WTC11 (cell line): ENCODE results near the gene CHST13. TPM values are rescaled to one million over a fixed set of nuclear protein-coding genes. Genes with fewer than 3 reads are reported as not detected.

ENCODE experiments used
- ATAC-seq: fragments of 200-7000 bp; cut with Tn5 transposase; 2 replicates; pipeline ENCODE4 v1.10.0; 2021; ENCODE audit warnings: mild to moderate bottlenecking, moderate library complexity
- CTCF ChIA-PET: fragments of 300-600 bp; sonication (Branson Sonifier 250); formaldehyde crosslinking; loops from one replicate; lab custom pipeline; 2021; ENCODE audit warnings: antibody characterized with exemption; lab: Charles Lee
- POLR2A ChIA-PET: fragments of 350-600 bp; sonication (Branson Sonifier 250); formaldehyde crosslinking; loops from one replicate; lab custom pipeline; 2021; ENCODE audit warnings: antibody characterized with exemption; lab: Charles Lee
- DNase-seq: peaks from one replicate; pipeline ENCODE4 v3.0.0; 2021; ENCODE audit warnings: low spot score
- H3K27ac Mint-ChIP-seq: 2 replicates; pipeline ENCODE4 v1.8.0; 2021; ENCODE audit warnings: mixed read lengths
- H3K27me3 Mint-ChIP-seq: 2 replicates; pipeline ENCODE4 v1.8.0; 2021; ENCODE audit warnings: low read depth, mild to moderate bottlenecking, moderate library complexity, mixed read lengths
- H3K36me3 Mint-ChIP-seq: 2 replicates; pipeline ENCODE4 v1.8.0; 2021; ENCODE audit warnings: mixed read lengths
- H3K4me1 Mint-ChIP-seq: 2 replicates; pipeline ENCODE4 v1.8.0; 2022; ENCODE audit warnings: mixed read lengths
- H3K4me3 Mint-ChIP-seq: 2 replicates; pipeline ENCODE4 v1.8.0; 2021; ENCODE audit warnings: mild to moderate bottlenecking, moderate library complexity, mixed read lengths
- H3K9me3 Mint-ChIP-seq: 2 replicates; pipeline ENCODE4 v1.8.0; 2021; ENCODE audit warnings: mixed read lengths
- CREB1 ChIP-seq: sonication (generic); formaldehyde crosslinking; IDR thresholded peaks from 2 replicates; pipeline ENCODE4 v1.8.0; 2023; ENCODE audit warnings: mild to moderate bottlenecking, missing genetic modification reagents
- ETV6 ChIP-seq: sonication (generic); formaldehyde crosslinking; IDR thresholded peaks from 2 replicates; pipeline ENCODE4 v1.8.1; 2022; ENCODE audit warnings: mild to moderate bottlenecking, missing genetic modification reagents
- IRF2 ChIP-seq: sonication (generic); formaldehyde crosslinking; IDR thresholded peaks from 2 replicates; pipeline ENCODE4 v1.8.0; 2022; ENCODE audit warnings: low read depth, missing genetic modification reagents, borderline replicate concordance
- JUN ChIP-seq: sonication (generic); formaldehyde crosslinking; IDR thresholded peaks from 2 replicates; pipeline ENCODE4 v1.8.0; 2023; ENCODE audit warnings: mild to moderate bottlenecking, missing genetic modification reagents
- NFE2L1 ChIP-seq: sonication (generic); formaldehyde crosslinking; IDR thresholded peaks from 2 replicates; pipeline ENCODE4 v1.8.1; 2023; ENCODE audit warnings: missing genetic modification reagents
- SOX15 ChIP-seq: fragments of 250-450 bp; sonication (Bioruptor Pico); IDR thresholded peaks from 2 replicates; pipeline ENCODE4 v1.9.0; 2021; ENCODE audit warnings: mild to moderate bottlenecking
- TCF7 ChIP-seq: sonication (generic); formaldehyde crosslinking; IDR thresholded peaks from 2 replicates; pipeline ENCODE4 v1.8.0; 2022; ENCODE audit warnings: mild to moderate bottlenecking, low read depth, missing genetic modification reagents, moderate library complexity
- ZNF138 ChIP-seq: sonication (generic); formaldehyde crosslinking; conservative IDR thresholded peaks from 2 replicates; pipeline ENCODE4 v1.8.1; 2022; ENCODE audit warnings: mild to moderate bottlenecking, moderate library complexity, missing genetic modification reagents
- ZNF219 ChIP-seq: sonication (generic); formaldehyde crosslinking; IDR thresholded peaks from 2 replicates; pipeline ENCODE4 v1.8.0; 2023; ENCODE audit warnings: missing genetic modification reagents, mild to moderate bottlenecking, borderline replicate concordance
- ZNF263 ChIP-seq: sonication (generic); formaldehyde crosslinking; IDR thresholded peaks from 2 replicates; pipeline ENCODE4 v1.8.1; 2022; ENCODE audit warnings: low read depth, mild to moderate bottlenecking, moderate library complexity, missing genetic modification reagents
- total RNA-seq: library from RNA; stranded (reverse); gene quantifications from 3 replicates; pipeline ENCODE4 v1.2.3, GENCODE V29; 2021
- TF ChIP-seq, protein P1 (sequence below): sonication (generic); formaldehyde crosslinking; IDR thresholded peaks from 2 replicates; pipeline ENCODE4 v1.8.0; 2022; ENCODE audit warnings: mild to moderate bottlenecking, missing genetic modification reagents
- TF ChIP-seq, protein P2 (sequence below): sonication (generic); formaldehyde crosslinking; IDR thresholded peaks from 2 replicates; pipeline ENCODE4 v1.8.0; 2023; ENCODE audit warnings: mild to moderate bottlenecking, missing genetic modification reagents
- TF ChIP-seq, protein P3 (sequence below): fragments of 250-450 bp; sonication (Bioruptor Pico); conservative IDR thresholded peaks from 2 replicates; pipeline ENCODE4 v1.9.0; 2021; ENCODE audit warnings: mild to moderate bottlenecking
- TF ChIP-seq, protein P4 (sequence below): sonication (generic); formaldehyde crosslinking; IDR thresholded peaks from 2 replicates; pipeline ENCODE4 v1.8.1; 2023; ENCODE audit warnings: mild to moderate bottlenecking, moderate library complexity, missing genetic modification reagents

Gene CHST13
- total RNA-seq, 1 experiment from 2014 or later, result 4.1 TPM

DNA sequence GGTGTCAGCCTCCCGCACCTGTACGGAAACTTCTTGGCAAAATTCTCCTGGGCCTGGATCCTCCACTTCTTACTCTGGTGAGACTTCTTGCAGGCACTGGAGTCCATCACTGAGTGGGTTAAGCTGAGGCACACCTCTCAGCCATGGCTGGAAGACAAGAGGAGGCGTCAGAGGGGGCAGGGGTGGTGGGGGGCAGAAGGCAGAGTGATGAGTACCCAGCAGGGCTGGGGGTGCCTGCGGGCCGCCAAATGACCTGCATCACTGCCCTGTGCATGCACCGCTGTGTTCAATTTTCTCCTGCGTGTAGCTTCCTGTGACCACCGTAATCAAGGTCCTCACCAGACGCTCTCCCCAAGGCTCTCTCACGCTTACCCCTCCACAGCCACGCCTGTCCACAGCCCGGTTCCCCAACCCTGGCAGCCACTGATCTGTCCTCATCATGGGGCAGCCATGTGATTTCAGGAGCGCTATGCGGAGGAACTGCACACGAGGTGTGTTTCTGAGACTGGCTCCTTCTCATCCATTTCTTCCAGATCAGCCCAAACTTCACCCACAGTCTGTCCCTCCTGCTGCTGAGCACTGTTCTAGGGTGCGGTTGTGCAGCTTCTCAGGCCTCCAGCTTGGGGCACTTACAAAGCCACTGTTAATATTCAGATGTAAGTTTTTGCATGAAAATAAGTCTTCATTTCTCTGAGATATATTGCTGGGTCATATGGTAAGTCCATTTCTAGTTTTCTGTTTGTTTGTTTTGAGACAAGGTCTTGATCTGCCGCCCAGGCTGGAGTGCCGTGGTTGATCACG, 29.5 kb downstream of the CHST13 start:
- TF ChIP-seq ETV6 (CRISPR knock-in tag) (no peak), ZNF219 (CRISPR knock-in tag) (no peak), ZNF138 (CRISPR knock-in tag) (no peak), IRF2 (no peak), TCF7 (CRISPR knock-in tag) (no peak), JUN (CRISPR knock-in tag) (no peak), NFE2L1 (no peak), CREB1 (CRISPR knock-in tag) (no peak), SOX15 (CRISPR knock-in tag) (no peak), ZNF263 (CRISPR knock-in tag) (no peak)
- TF ChIP-seq, protein P1, sequence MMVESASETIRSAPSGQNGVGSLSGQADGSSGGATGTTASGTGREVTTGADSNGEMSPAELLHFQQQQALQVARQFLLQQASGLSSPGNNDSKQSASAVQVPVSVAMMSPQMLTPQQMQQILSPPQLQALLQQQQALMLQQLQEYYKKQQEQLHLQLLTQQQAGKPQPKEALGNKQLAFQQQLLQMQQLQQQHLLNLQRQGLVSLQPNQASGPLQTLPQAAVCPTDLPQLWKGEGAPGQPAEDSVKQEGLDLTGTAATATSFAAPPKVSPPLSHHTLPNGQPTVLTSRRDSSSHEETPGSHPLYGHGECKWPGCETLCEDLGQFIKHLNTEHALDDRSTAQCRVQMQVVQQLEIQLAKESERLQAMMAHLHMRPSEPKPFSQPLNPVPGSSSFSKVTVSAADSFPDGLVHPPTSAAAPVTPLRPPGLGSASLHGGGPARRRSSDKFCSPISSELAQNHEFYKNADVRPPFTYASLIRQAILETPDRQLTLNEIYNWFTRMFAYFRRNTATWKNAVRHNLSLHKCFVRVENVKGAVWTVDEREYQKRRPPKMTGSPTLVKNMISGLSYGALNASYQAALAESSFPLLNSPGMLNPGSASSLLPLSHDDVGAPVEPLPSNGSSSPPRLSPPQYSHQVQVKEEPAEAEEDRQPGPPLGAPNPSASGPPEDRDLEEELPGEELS (CRISPR knock-in tag), result no peak
- TF ChIP-seq, protein P2, sequence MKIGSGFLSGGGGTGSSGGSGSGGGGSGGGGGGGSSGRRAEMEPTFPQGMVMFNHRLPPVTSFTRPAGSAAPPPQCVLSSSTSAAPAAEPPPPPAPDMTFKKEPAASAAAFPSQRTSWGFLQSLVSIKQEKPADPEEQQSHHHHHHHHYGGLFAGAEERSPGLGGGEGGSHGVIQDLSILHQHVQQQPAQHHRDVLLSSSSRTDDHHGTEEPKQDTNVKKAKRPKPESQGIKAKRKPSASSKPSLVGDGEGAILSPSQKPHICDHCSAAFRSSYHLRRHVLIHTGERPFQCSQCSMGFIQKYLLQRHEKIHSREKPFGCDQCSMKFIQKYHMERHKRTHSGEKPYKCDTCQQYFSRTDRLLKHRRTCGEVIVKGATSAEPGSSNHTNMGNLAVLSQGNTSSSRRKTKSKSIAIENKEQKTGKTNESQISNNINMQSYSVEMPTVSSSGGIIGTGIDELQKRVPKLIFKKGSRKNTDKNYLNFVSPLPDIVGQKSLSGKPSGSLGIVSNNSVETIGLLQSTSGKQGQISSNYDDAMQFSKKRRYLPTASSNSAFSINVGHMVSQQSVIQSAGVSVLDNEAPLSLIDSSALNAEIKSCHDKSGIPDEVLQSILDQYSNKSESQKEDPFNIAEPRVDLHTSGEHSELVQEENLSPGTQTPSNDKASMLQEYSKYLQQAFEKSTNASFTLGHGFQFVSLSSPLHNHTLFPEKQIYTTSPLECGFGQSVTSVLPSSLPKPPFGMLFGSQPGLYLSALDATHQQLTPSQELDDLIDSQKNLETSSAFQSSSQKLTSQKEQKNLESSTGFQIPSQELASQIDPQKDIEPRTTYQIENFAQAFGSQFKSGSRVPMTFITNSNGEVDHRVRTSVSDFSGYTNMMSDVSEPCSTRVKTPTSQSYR, result no peak
- TF ChIP-seq, protein P3, sequence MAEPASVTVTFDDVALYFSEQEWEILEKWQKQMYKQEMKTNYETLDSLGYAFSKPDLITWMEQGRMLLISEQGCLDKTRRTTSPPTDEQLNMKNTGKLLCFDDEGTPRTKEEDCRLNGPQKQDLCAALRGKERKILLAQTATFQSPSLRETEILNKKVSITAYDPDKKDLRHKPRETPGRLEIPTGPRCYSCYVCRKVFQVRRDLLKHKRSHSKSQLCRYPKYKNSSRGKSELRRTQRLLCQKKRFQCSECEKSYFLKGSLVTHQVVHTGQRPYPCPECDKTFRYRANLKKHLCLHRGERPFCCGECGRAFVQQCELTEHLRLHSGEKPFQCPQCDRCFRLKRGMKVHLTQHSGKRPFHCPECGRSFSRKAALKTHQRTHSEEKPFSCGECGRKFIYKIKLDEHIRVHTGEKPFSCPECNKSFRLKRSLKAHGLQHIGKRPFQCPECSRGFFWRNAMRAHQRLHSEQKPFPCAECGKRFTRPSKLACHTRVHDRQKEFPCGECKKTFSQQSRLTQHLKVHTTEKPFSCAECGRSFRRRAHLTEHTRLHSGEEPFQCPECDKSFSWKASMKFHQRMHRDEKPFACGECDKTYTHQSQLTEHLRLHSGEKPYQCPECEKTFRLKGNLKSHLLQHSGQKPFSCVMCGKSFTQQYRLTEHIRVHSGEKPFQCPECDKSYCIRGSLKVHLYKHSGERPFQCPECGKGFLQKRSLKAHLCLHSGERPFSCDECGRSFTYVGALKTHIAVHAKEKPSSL (CRISPR knock-in tag), result no peak
- TF ChIP-seq, protein P4, sequence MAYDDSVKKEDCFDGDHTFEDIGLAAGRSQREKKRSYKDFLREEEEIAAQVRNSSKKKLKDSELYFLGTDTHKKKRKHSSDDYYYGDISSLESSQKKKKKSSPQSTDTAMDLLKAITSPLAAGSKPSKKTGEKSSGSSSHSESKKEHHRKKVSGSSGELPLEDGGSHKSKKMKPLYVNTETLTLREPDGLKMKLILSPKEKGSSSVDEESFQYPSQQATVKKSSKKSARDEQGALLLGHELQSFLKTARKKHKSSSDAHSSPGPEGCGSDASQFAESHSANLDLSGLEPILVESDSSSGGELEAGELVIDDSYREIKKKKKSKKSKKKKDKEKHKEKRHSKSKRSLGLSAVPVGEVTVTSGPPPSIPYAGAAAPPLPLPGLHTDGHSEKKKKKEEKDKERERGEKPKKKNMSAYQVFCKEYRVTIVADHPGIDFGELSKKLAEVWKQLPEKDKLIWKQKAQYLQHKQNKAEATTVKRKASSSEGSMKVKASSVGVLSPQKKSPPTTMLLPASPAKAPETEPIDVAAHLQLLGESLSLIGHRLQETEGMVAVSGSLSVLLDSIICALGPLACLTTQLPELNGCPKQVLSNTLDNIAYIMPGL (CRISPR knock-in tag), result no peak
- Mint-ChIP-seq H3K4me1 (peaks cover 29% of the 10 kb centered on the region), H3K36me3 (no peaks in the 10 kb centered on the region), H3K27ac (no peak overlapping the region), H3K9me3 (no peaks in the 10 kb centered on the region), H3K27me3 (no peaks in the 10 kb centered on the region; the same call in 1 of the 2 replicates), H3K4me3 (no peak overlapping the region)
- ATAC-seq (no peak), DNase-seq (no peak)
- ChIA-PET POLR2A (no interaction called here), CTCF (interaction anchor here (0.6 kb wide), 1 partner anchor 728 kb away, joined by 3 read pairs; no protein-coding TSS in a partner anchor)
